ENCODE data around the gene PRSS2. TPM values are rescaled to one million over a fixed set of nuclear protein-coding genes. Genes with fewer than 3 reads are reported as not detected.
A peak's percentile ranks its signal among the peaks of the same experiment; 100 is the strongest.

The PRSS2 gene
- total RNA-seq, 1 experiment from 2014 or later = 9.3 TPM

DNA sequence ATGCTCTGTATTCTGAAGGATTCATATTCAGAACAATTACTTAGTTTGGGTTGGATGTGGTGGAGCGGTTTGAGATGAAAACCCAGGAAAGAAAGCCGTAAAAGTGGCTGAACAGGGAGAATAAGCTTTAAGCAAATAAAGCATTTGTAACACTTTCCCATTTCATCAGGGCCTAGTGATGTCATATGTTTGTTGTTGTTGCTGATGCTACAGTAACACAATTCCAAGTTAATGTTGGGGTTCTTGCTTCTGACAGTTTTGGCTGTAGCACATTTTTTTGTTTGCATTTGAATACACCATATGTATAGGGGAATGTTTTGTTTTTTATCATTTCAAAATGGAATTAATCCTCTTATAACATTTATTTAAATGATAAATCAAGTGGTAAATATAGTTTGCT lies 43.7 kb downstream of the PRSS2 start:
- H3K27me3 ChIP-seq (replicated peaks; ENCODE audit: control insufficient read depth, insufficient read depth, low read length) = no peaks in the 10 kb centered on the region
- H3K4me3 ChIP-seq (ENCODE audit: low read depth, low read length) = no peak overlapping the region
- DNase-seq = peak in 1 of 2 experiments; percentile 29
- no TSS peak for BruUV-seq (replicated peaks)
- CTCF ChIA-PET = interaction anchor here (1.1 to 1.3 kb wide), 2 partner anchors 182 to 401 kb away, joined by 3 to 4 read pairs; no protein-coding TSS in a partner anchor
- Mint-ChIP-seq H3K27me3 (ENCODE audit: insufficient read depth, unreplicated experiment) (no peaks in the 10 kb centered on the region), H3K9me3 (ENCODE audit: unreplicated experiment) (peaks cover 9% of the 10 kb centered on the region), H3K36me3 (ENCODE audit: insufficient read depth, unreplicated experiment) (no peaks in the 10 kb centered on the region), H3K4me1 (ENCODE audit: low read depth, unreplicated experiment) (peaks cover 22% of the 10 kb centered on the region), H3K4me3 (ENCODE audit: unreplicated experiment) (no peak overlapping the region), H3K27ac (ENCODE audit: unreplicated experiment) (no peak overlapping the region)
- no peaks in the 10 kb centered on the region for H3K36me3 ChIP-seq (ENCODE audit: control insufficient read depth, insufficient read depth, low read length)
- H3K9me3 ChIP-seq = no peaks in the 10 kb centered on the region
- intact Hi-C loops (cut with micrococcal nuclease; ENCODE audit: unreplicated experiment) = no loop called here
- POLR2A ChIA-PET = no interaction called here
- H3K4me1 ChIP-seq = peaks cover 27% of the 10 kb centered on the region
- TF ChIP-seq, protein P1, sequence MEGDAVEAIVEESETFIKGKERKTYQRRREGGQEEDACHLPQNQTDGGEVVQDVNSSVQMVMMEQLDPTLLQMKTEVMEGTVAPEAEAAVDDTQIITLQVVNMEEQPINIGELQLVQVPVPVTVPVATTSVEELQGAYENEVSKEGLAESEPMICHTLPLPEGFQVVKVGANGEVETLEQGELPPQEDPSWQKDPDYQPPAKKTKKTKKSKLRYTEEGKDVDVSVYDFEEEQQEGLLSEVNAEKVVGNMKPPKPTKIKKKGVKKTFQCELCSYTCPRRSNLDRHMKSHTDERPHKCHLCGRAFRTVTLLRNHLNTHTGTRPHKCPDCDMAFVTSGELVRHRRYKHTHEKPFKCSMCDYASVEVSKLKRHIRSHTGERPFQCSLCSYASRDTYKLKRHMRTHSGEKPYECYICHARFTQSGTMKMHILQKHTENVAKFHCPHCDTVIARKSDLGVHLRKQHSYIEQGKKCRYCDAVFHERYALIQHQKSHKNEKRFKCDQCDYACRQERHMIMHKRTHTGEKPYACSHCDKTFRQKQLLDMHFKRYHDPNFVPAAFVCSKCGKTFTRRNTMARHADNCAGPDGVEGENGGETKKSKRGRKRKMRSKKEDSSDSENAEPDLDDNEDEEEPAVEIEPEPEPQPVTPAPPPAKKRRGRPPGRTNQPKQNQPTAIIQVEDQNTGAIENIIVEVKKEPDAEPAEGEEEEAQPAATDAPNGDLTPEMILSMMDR (IDR thresholded peaks at IDR 0.05; ENCODE audit: insufficient read depth in 1 of 2, low read depth in 1 of 2, low read length in 1 of 2, severe bottlenecking in 1 of 2, unreplicated experiment in 1 of 2) = no peak

DNA sequence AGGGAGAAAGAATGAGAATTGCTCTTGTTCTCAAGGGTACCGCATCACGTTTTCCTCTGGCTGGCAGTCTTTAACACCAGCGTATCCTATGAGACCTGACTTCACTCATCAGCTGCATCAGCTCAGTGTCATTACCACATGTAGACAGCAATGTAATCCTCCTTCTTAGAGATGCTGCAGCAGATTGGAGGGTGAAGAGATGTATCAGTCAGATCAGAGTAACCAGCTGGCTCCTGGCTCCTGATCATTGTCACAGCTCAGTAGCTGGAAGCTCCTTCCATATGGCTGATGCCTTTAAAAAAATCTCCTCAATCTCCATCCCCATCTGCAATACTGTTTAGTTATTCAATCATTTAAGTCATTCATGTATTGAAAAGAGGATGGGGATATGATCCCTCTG lies 44.4 kb downstream of the PRSS2 start:
- Mint-ChIP-seq H3K4me3 (ENCODE audit: unreplicated experiment) (no peak overlapping the region), H3K27me3 (ENCODE audit: insufficient read depth, unreplicated experiment) (peaks cover 2% of the 10 kb centered on the region), H3K4me1 (ENCODE audit: low read depth, unreplicated experiment) (peaks cover 20% of the 10 kb centered on the region), H3K27ac (ENCODE audit: unreplicated experiment) (no peak overlapping the region), H3K9me3 (ENCODE audit: unreplicated experiment) (peaks cover 15% of the 10 kb centered on the region), H3K36me3 (ENCODE audit: insufficient read depth, unreplicated experiment) (no peaks in the 10 kb centered on the region)
- POLR2A ChIA-PET = no interaction called here
- TF ChIP-seq, protein P1 (IDR thresholded peaks at IDR 0.05; ENCODE audit: insufficient read depth in 1 of 2, low read depth in 1 of 2, low read length in 1 of 2, severe bottlenecking in 1 of 2, unreplicated experiment in 1 of 2) = no peak
- H3K36me3 ChIP-seq (ENCODE audit: control insufficient read depth, insufficient read depth, low read length) = no peaks in the 10 kb centered on the region
- BruUV-seq (replicated peaks) = no TSS peak
- DNase-seq = no peak
- CTCF ChIA-PET = interaction anchor here (1.1 kb wide), 1 partner anchor 183 kb away, joined by 4 read pairs; no protein-coding TSS in a partner anchor
- H3K27me3 ChIP-seq (replicated peaks; ENCODE audit: control insufficient read depth, insufficient read depth, low read length) = no peaks in the 10 kb centered on the region
- H3K9me3 ChIP-seq = 0 out of 2 replicates have a peak, but pooled peaks cover 2% of the 10 kb centered on the region
- intact Hi-C loops (cut with micrococcal nuclease; ENCODE audit: unreplicated experiment) = no loop called here
- no peak overlapping the region for H3K4me3 ChIP-seq (ENCODE audit: low read depth, low read length)
- H3K4me1 ChIP-seq = peaks cover 27% of the 10 kb centered on the region

DNA sequence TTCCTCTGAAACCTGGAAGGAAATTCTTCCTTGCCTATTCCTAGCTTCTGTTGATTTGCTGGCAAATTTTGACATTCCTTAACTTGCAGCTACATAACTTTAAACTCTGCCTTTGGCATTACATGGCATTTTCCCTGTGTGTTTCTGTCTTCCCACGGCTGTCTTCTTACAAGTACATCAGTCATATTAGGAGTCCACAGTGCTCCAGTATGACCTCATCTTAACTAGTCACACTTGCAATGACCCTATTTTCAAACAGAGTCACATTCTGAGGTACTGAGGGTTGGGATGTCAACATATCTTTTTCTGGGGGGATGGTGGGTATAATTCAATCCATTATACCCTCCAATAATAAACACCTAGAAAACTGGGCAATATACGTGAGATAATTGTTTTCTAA lies 46.7 kb downstream of the PRSS2 start:
- no TSS peak for BruUV-seq (replicated peaks)
- no peaks in the 10 kb centered on the region for H3K27me3 ChIP-seq (replicated peaks; ENCODE audit: control insufficient read depth, insufficient read depth, low read length)
- POLR2A ChIA-PET = no interaction called here
- H3K27me3 Mint-ChIP-seq (ENCODE audit: insufficient read depth, unreplicated experiment) = peaks cover 11% of the 10 kb centered on the region
- H3K4me3 Mint-ChIP-seq (ENCODE audit: unreplicated experiment) = no peak overlapping the region
- TF ChIP-seq, protein P1 (IDR thresholded peaks at IDR 0.05; ENCODE audit: insufficient read depth in 1 of 2, low read depth in 1 of 2, low read length in 1 of 2, severe bottlenecking in 1 of 2, unreplicated experiment in 1 of 2) = no peak
- intact Hi-C loops (cut with micrococcal nuclease; ENCODE audit: unreplicated experiment) = no loop called here
- no peak for DNase-seq
- no peak overlapping the region for H3K4me3 ChIP-seq (ENCODE audit: low read depth, low read length)
- 0 out of 2 replicates have a peak, but pooled peaks cover 4% of the 10 kb centered on the region for H3K9me3 ChIP-seq
- H3K9me3 Mint-ChIP-seq (ENCODE audit: unreplicated experiment) = peaks cover 35% of the 10 kb centered on the region
- peaks cover 13% of the 10 kb centered on the region for H3K4me1 Mint-ChIP-seq (ENCODE audit: low read depth, unreplicated experiment)
- H3K36me3 Mint-ChIP-seq (ENCODE audit: insufficient read depth, unreplicated experiment) = no peaks in the 10 kb centered on the region
- no peaks in the 10 kb centered on the region for H3K36me3 ChIP-seq (ENCODE audit: control insufficient read depth, insufficient read depth, low read length)
- peaks cover 23% of the 10 kb centered on the region for H3K4me1 ChIP-seq
- H3K27ac Mint-ChIP-seq (ENCODE audit: unreplicated experiment) = no peak overlapping the region
- CTCF ChIA-PET = interaction anchor here (1.8 kb wide), 1 partner anchor 34 kb away, joined by 4 read pairs; no protein-coding TSS in a partner anchor

Measured in Caco-2 (cell line).